Tibial artery (tissue), 4 donors: ENCODE results near the gene KLK2.

ENCODE experiments used
- DNase-seq, 2 donors: peaks; one replicate each; pipeline ENCODE4 v3.0.0-alpha.2; 2019
- H3K27ac ChIP-seq, 2 donors: fragments of 200-600 bp; sonication (generic) in 1 of 2; 1 replicate in 1 of 2; 2 replicates in 1 of 2; pipeline ENCODE4 v1.5.1; 2018 to 2019; ENCODE audit warnings: mild to moderate bottlenecking in 1 of 2
- H3K27me3 ChIP-seq, 2 donors: fragments of 200-600 bp; sonication (generic) in 1 of 2; one replicate each; pipeline versions ENCODE4 v1.5.1 to v1.6.0; 2016 to 2019
- H3K36me3 ChIP-seq, 3 donors: fragments of 200-600 bp; sonication (generic) in 2 of 3; one replicate each; pipeline ENCODE4 v1.5.1; 2016 to 2019; ENCODE audit warnings: mild to moderate bottlenecking in 2 of 3
- H3K4me1 ChIP-seq, 4 donors: fragments of 200-600 bp; sonication (generic) in 2 of 4; 1 replicate in 3 of 4; 2 replicates in 1 of 4; pipeline ENCODE4 v1.5.1; 2016 to 2019
- H3K4me3 ChIP-seq, 2 donors: fragments of 200-600 bp; sonication (generic) in 1 of 2; 1 replicate in 1 of 2; 2 replicates in 1 of 2; pipeline ENCODE4 v1.5.1; 2018 to 2019; ENCODE audit warnings: mild to moderate bottlenecking in 2 of 2
- H3K9me3 ChIP-seq, 3 donors: fragments of 200-600 bp; sonication (generic) in 1 of 3; one replicate each; pipeline ENCODE4 v1.5.1; 2016 to 2019
- intact Hi-C: fragments of 100-400 bp; cut with DNase I; formaldehyde crosslinking; loops from one replicate; pipeline ENCODE4 v1.15.0; 2023; ENCODE audit warnings: low total_unique reads
- TF ChIP-seq, protein P1 (sequence below), 2 experiments: fragments of 200-600 bp in 1 of 2; fragments of 450-650 bp in 1 of 2; IDR thresholded peaks; one replicate each; pipeline ENCODE4 v1.5.1; 2017 to 2019; ENCODE audit warnings: antibody characterized with exemption in 2 of 2, mild to moderate bottlenecking in 1 of 2, moderate library complexity in 1 of 2

The KLK2 gene

DNA sequence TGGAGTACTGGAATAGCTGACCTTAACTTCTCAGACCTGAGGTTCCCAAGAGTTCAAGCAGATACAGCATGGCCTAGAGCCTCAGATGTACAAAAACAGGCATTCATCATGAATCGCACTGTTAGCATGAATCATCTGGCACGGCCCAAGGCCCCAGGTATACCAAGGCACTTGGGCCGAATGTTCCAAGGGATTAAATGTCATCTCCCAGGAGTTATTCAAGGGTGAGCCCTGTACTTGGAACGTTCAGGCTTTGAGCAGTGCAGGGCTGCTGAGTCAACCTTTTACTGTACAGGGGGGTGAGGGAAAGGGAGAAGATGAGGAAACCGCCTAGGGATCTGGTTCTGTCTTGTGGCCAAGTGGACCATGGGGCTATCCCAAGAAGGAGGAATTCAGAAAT is 12.2 kb upstream of the KLK2 start:
- Histone ChIP-seq H3K4me1 (no peaks in the 10 kb centered on the region), H3K4me3 (no peak overlapping the region), H3K36me3 (no peaks in the 10 kb centered on the region), H3K9me3 (no peaks in the 10 kb centered on the region), H3K27me3 (peaks cover 0 to 29% of the 10 kb centered on the region in 2 donors), H3K27ac (no peak overlapping the region)
- TF ChIP-seq, protein P1, sequence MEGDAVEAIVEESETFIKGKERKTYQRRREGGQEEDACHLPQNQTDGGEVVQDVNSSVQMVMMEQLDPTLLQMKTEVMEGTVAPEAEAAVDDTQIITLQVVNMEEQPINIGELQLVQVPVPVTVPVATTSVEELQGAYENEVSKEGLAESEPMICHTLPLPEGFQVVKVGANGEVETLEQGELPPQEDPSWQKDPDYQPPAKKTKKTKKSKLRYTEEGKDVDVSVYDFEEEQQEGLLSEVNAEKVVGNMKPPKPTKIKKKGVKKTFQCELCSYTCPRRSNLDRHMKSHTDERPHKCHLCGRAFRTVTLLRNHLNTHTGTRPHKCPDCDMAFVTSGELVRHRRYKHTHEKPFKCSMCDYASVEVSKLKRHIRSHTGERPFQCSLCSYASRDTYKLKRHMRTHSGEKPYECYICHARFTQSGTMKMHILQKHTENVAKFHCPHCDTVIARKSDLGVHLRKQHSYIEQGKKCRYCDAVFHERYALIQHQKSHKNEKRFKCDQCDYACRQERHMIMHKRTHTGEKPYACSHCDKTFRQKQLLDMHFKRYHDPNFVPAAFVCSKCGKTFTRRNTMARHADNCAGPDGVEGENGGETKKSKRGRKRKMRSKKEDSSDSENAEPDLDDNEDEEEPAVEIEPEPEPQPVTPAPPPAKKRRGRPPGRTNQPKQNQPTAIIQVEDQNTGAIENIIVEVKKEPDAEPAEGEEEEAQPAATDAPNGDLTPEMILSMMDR (IDR thresholded peaks at IDR 0.05) = no peak
- DNase-seq = no peak
- intact Hi-C loops = no loop called here

DNA sequence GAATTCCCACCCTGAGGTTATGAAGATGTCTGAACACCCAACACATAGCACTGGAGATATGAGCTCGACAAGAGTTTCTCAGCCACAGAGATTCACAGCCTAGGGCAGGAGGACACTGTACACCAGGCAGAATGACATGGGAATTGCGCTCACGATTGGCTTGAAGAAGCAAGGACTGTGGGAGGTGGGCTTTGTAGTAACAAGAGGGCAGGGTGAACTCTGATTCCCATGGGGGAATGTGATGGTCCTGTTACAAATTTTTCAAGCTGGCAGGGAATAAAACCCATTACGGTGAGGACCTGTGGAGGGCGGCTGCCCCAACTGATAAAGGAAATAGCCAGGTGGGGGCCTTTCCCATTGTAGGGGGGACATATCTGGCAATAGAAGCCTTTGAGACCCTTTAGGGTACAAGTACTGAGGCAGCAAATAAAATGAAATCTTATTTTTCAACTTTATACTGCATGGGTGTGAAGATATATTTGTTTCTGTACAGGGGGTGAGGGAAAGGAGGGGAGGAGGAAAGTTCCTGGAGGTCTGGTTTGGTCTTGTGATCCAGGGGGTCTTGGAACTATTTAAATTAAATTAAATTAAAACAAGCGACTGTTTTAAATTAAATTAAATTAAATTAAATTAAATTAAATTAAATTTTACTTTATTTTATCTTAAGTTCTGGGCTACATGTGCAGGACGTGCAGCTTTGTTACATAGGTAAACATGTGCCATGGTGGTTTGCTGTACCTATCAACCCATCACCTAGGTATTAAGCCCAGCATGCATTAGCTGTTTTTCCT is 11.5 kb upstream of the KLK2 start:
- Histone ChIP-seq H3K27me3 (peaks cover 0 to 31% of the 10 kb centered on the region in 2 donors), H3K4me1 (no peaks in the 10 kb centered on the region), H3K27ac (no peak overlapping the region), H3K36me3 (no peaks in the 10 kb centered on the region), H3K4me3 (no peak overlapping the region), H3K9me3 (no peaks in the 10 kb centered on the region)
- intact Hi-C loops = no loop called here
- TF ChIP-seq, protein P1 (IDR thresholded peaks at IDR 0.05) = no peak
- DNase-seq = no peak

DNA sequence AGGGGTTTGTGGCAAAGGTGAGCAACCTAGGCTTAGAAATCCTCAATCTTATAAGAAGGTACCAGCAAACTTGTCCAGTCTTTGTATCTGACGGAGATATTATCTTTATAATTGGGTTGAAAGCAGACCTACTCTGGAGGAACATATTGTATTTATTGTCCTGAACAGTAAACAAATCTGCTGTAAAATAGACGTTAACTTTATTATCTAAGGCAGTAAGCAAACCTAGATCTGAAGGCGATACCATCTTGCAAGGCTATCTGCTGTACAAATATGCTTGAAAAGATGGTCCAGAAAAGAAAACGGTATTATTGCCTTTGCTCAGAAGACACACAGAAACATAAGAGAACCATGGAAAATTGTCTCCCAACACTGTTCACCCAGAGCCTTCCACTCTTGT is 3.8 kb upstream of the KLK2 start:
- H3K27ac ChIP-seq = no peak overlapping the region
- no peaks in the 10 kb centered on the region for H3K36me3 ChIP-seq
- no peaks in the 10 kb centered on the region for H3K9me3 ChIP-seq
- peaks cover 0 to 31% of the 10 kb centered on the region in 2 donors for H3K27me3 ChIP-seq
- no peak overlapping the region for H3K4me3 ChIP-seq
- H3K4me1 ChIP-seq = no peaks in the 10 kb centered on the region
- intact Hi-C loops = no loop called here
- no peak for DNase-seq
- TF ChIP-seq, protein P1 (IDR thresholded peaks at IDR 0.05) = no peak

DNA sequence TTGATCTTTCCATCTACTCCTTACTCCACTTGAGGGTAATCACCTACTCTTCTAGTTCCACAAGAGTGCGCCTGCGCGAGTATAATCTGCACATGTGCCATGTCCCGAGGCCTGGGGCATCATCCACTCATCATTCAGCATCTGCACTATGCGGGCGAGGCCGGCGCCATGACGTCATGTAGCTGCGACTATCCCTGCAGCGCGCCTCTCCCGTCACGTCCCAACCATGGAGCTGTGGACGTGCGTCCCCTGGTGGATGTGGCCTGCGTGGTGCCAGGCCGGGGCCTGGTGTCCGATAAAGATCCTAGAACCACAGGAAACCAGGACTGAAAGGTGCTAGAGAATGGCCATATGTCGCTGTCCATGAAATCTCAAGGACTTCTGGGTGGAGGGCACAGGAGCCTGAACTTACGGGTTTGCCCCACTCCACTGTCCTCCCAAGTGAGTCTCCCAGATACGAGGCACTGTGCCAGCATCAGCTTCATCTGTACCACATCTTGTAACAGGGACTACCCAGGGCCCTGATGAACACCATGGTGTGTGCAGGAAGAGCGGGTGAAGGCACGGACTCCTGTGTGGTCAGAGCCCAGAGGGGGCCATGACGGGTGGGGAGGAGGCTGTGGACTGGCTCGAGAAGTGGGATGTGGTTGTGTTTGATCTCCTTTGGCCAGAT is 2.7 kb upstream of the KLK2 start:
- H3K27me3 ChIP-seq = peaks cover 0 to 40% of the 10 kb centered on the region in 2 donors
- TF ChIP-seq, protein P1 (IDR thresholded peaks at IDR 0.05) = no peak
- no peaks in the 10 kb centered on the region for H3K9me3 ChIP-seq
- intact Hi-C loops = no loop called here
- H3K4me3 ChIP-seq = no peak overlapping the region
- no peak overlapping the region for H3K27ac ChIP-seq
- no peak for DNase-seq
- H3K4me1 ChIP-seq = no peaks in the 10 kb centered on the region
- H3K36me3 ChIP-seq = no peaks in the 10 kb centered on the region

DNA sequence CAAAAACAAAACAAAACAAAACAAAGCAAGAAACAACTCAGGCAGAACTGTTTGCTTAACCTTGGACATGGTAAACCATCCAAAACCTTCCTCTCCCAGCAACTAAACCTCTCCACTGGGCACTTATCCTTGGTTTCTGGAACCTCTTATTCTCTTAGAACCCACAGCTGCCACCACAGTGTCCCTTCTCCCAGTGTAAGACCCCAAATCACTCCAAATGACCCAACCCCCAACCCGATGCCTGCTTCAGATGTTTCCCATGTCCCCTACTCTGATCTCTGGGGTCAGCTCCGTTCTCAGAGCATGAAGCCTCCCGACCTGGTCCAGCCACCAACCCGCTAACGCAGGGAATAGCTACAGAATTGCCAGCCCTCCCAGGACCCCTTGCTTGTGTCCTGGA is 972 bp downstream of the KLK2 start:
- TF ChIP-seq, protein P1 (IDR thresholded peaks at IDR 0.05) = no peak
- Histone ChIP-seq H3K4me1 (no peaks in the 10 kb centered on the region), H3K36me3 (no peaks in the 10 kb centered on the region), H3K9me3 (no peaks in the 10 kb centered on the region), H3K4me3 (no peak overlapping the region), H3K27me3 (peaks cover 0 to 53% of the 10 kb centered on the region in 2 donors), H3K27ac (no peak overlapping the region)
- no peak for DNase-seq
- intact Hi-C loops = no loop called here
